NCI-H2196 treated with DMSO at 0.1 percent for 48 hours (cell line): ENCODE data around the gene UBL4B.

Experiments
- DNase-seq: peaks from one replicate; lab custom pipeline; 2025; ENCODE audit not compliant: unreplicated experiment; lab: John Stamatoyannopoulos, UW

The UBL4B gene

GRCh38 chr1:110151175-110151669 is 39.0 kb downstream of the UBL4B start:
- DNase-seq = no peak

GRCh38 chr1:110152133-110152785 is 40.0 kb downstream of the UBL4B start:
- no peak for DNase-seq

DNA sequence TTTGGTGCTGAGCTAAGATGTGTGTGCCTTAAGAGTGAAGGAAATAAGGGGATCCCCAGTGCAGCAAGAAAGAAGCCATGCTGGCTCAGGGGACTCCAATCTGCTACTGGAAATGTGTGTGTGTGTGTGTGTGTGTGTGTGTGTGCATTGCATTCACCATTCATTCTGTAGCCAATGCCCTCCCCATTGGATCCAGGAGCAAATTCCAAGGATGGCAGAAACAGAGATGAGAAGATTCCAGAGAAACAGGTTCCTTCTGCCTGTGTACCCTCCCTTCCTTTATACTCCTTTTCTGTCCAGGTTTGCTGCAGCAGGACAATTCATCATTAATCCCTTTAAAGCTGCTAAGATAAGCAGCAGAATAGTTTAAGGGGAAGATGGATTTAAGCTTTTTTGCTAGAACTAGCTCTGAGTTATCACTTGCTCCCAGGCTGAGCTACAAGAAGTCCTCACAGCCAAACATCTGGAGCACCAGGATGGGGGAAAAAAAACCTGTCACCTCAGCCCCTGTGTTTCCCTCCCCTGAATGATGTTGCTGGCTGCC is 41.2 kb downstream of the UBL4B start:
- DNase-seq = no peak

GRCh38 chr1:110155878-110156522 is 43.8 kb downstream of the UBL4B start:
- no peak for DNase-seq

- DNase-seq = no peak
These were observed 46.0 kb downstream of the UBL4B start for GRCh38 chr1:110158261-110158660.

DNA sequence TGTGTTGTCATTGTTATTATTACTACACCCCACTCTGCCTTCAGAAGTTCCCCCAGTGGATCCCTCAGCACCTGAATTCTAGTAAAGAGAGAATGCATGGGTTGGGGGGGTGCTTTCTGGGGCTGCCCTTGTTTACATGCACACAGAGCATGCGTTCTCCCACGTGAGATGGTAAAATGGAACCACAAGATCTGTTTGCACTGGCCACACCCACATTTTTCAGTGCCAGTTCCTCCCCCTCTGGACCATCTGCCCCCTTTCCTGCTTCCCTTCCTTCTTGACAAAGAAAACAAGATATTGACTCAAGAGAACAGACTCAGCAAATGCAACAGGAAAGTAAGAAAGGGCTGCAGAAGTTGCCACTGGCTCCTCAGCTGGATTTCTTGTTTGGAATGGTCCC is 46.9 kb downstream of the UBL4B start:
- no peak for DNase-seq

DNA sequence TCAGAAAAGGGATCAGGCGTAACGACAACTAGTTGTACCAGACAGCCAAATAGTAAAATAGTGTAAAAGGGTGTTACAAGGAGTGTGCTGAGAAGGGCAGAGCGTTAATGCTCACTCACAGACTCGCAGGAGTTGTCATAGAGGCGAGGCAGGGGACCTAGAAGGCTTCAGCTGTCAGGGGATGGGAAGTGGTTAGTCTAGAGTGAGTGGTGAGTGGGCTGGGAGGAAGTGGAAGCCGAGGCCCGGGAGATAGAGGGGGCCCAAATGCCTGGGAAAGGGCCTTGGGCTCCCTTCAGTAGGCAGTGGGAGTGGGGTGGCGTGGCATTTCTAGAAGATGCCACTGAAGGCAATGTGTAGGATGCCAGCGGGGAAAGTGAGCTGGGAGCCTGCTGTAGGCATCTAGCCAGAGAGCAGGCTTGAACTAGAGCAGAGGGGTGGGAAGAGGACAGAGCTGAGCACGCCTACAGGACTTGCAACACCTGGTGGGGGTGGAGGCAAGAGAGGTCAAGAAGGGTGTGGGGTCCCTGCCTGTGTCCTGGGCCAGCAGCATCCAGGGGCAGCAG is 48.4 kb downstream of the UBL4B start:
- DNase-seq = no peak

DNA sequence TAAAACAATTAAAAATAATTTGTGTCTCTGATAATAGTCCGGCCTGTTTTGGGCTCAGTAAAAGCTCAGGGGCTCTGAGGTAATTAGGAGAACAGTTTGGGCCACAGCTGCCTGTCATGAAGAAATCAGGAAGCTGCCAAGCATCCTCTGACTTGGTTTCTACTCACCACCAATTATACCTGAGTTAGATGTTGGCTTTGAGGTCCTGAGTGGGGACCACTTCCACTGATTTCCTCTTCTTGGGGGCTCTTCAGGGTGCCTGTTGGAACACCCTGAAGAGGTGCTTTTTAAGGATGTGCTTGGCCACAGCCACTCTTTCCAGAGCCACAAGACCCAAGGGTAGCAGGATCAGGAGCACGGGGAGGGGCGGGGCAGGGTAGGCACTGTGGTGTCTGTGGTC is 48.9 kb downstream of the UBL4B start:
- DNase-seq = no peak

DNA sequence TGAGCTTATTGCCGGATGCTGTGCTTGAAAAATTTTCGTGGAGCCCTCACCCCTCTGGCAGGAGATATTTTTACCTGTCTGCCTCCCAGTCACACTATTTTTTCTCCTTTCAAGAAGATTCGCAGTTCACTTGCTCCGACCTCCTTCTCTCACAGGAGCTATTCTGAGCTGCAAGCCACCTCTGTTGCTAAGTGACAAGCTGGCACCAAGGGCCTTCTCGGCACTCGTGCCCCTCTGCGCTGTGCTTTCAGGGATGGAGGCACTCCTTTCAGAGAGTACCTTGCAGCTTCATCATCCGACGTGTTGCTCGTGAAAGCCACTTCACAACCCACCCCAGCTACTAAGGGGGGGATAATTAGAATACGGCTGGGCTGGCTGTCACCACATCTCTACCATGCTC is 49.6 kb downstream of the UBL4B start:
- no peak for DNase-seq
